Endothelial cell of umbilical vein (primary cell): ENCODE results near the gene PYGB. TPM values are rescaled to one million over a fixed set of nuclear protein-coding genes. Genes with fewer than 3 reads are reported as not detected.

Experiments used
- BruUV-seq: library from RNA; stranded (reverse); fragments of 400-500 nt; replicated peaks from 2 replicates; lab custom pipeline; 2021; lab: Mats Ljungman, UMichigan
- CTCF ChIA-PET: fragments of 300-600, 350-600 bp; sonication (Branson Sonifier 250); formaldehyde crosslinking; loops from one replicate; lab custom pipeline; 2021; ENCODE audit warnings: antibody characterized with exemption, inconsistent platforms; lab: Charles Lee
- POLR2A ChIA-PET: fragments of 300-600, 350-600 bp; sonication (Branson Sonifier 250); formaldehyde crosslinking; loops from one replicate; lab custom pipeline; 2021; ENCODE audit warnings: antibody characterized with exemption, inconsistent platforms; lab: Charles Lee
- DNase-seq: peaks from one replicate; pipeline ENCODE4 v3.0.0-alpha.2; 2011; ENCODE audit warnings: low read depth, low spot score
- FAIRE-seq: peaks from 2 replicates; lab custom pipeline; 2011; peaks lifted over from hg19 to GRCh38; lab: Jason Lieb, UNC
- H2AFZ ChIP-seq: 2 replicates; pipeline ENCODE4 v1.6.0; 2012; ENCODE audit warnings: low read depth, low read length, control low read depth, inconsistent platforms
- H3K27ac ChIP-seq: 2 replicates; pipeline ENCODE4 v1.5.1; 2011; ENCODE audit warnings: low read depth, mild to moderate bottlenecking, control low read depth, low read length, moderate library complexity; ENCODE audit not compliant: insufficient read depth
- H3K27me3 ChIP-seq, 2 experiments: 2 replicates each; pipeline versions ENCODE4 v1.6.0 to v1.6.1; 2011; ENCODE audit warnings: low read length in 2 of 2, mixed read lengths in 1 of 2; ENCODE audit not compliant: control insufficient read depth in 2 of 2, insufficient read depth in 2 of 2
- H3K36me3 ChIP-seq, 2 experiments: 2 replicates in 1 of 2; 3 replicates in 1 of 2; pipeline ENCODE4 v1.5.1; 2011; ENCODE audit warnings: low read length in 2 of 2, mild to moderate bottlenecking in 1 of 2, moderate library complexity in 1 of 2; ENCODE audit not compliant: control insufficient read depth in 2 of 2, insufficient read depth in 2 of 2; ENCODE audit errors: extremely low read depth in 1 of 2
- H3K4me1 ChIP-seq: 3 replicates; pipeline ENCODE4 v1.5.1; 2011; ENCODE audit warnings: mild to moderate bottlenecking, low read length; ENCODE audit not compliant: control insufficient read depth, insufficient read depth; ENCODE audit errors: extremely low read depth
- H3K4me2 ChIP-seq: 2 replicates; pipeline ENCODE4 v1.6.1; 2011; ENCODE audit warnings: low read length, control low read depth, mixed read lengths; ENCODE audit not compliant: insufficient read depth
- H3K4me3 ChIP-seq, 3 experiments: fragments of 200-600 bp in 1 of 3; sonication (generic), shearing (Covaris generic) in 1 of 3; replicated peaks in 1 of 3; 2 replicates each; pipeline ENCODE4 v1.5.1; 2011 to 2016; ENCODE audit warnings: control low read depth in 3 of 3, low read length in 3 of 3, mild to moderate bottlenecking in 2 of 3, inconsistent platforms in 1 of 3, low read depth in 1 of 3, moderate library complexity in 1 of 3; ENCODE audit not compliant: insufficient read depth in 1 of 3
- H3K79me2 ChIP-seq: 2 replicates; pipeline ENCODE4 v1.6.0; 2012; ENCODE audit warnings: low read length, inconsistent platforms; ENCODE audit not compliant: control insufficient read depth, insufficient read depth
- H3K9ac ChIP-seq: replicated peaks from 2 replicates; pipeline ENCODE3; 2011; ENCODE audit warnings: low read length, control low read depth; ENCODE audit not compliant: insufficient read depth; ENCODE audit errors: extremely low read depth
- H3K9me1 ChIP-seq: replicated peaks from 3 replicates; pipeline ENCODE4 v1.6.0; 2011; ENCODE audit warnings: mild to moderate bottlenecking, low read length; ENCODE audit not compliant: control insufficient read depth, insufficient read depth; ENCODE audit errors: extremely low read depth
- H3K9me3 ChIP-seq: replicated peaks from 2 replicates; pipeline ENCODE4 v1.5.1; 2012; ENCODE audit warnings: low read length, inconsistent platforms; ENCODE audit not compliant: control insufficient read depth, insufficient read depth
- H4K20me1 ChIP-seq: replicated peaks from 2 replicates; pipeline ENCODE3; 2011; ENCODE audit warnings: mild to moderate bottlenecking, low read length; ENCODE audit not compliant: control insufficient read depth, insufficient read depth; ENCODE audit errors: extremely low read depth
- CTCF ChIP-seq, 2 donors: IDR thresholded peaks; 1 replicate in 1 of 2; 2 replicates in 1 of 2; pipeline ENCODE4 v1.5.1; 2011; ENCODE audit warnings: low read length in 2 of 2, mild to moderate bottlenecking in 2 of 2, moderate library complexity in 2 of 2, control low read depth in 1 of 2, inconsistent platforms in 1 of 2, low read depth in 1 of 2; ENCODE audit not compliant: insufficient read depth in 1 of 2; ENCODE audit errors: extremely low read depth in 1 of 2
- EZH2 ChIP-seq: IDR thresholded peaks from 2 replicates; pipeline ENCODE4 v1.6.1; 2012; ENCODE audit warnings: borderline replicate concordance, low read depth, mild to moderate bottlenecking, moderate library complexity, low read length, inconsistent platforms; ENCODE audit not compliant: severe bottlenecking
- FOS ChIP-seq: IDR thresholded peaks from 2 replicates; pipeline ENCODE4 v1.6.1; 2011; ENCODE audit warnings: mild to moderate bottlenecking, low read length, moderate library complexity, borderline replicate concordance; ENCODE audit not compliant: insufficient read depth
- JUN ChIP-seq: IDR thresholded peaks from 2 replicates; pipeline ENCODE4 v1.6.1; 2011; ENCODE audit warnings: borderline replicate concordance, low read depth; ENCODE audit not compliant: insufficient read length, insufficient read depth
- dilution Hi-C: fragments of 300-500 bp; cut with MboI; formaldehyde crosslinking; loops from one replicate; pipeline ENCODE4 v1.15.0; 2019; ENCODE audit warnings: low sequenced_read_pairs; ENCODE audit not compliant: extremely low pct_ligation_motif_present
- intact Hi-C: fragments of 100-400 bp; cut with micrococcal nuclease; formaldehyde crosslinking; loops from one replicate; pipeline ENCODE4 v1.10.0; 2022
- polyA plus RNA-seq, 4 experiments: library from polyadenylated mRNA; depleted of rRNA in 3 of 4; stranded (reverse) in 3 of 4; unstranded in 1 of 4; fragments of >200 nt; gene quantifications; 2 replicates each; pipeline versions ENCODE4 v1.2.1 to v1.2.3, GENCODE V29; 2011 to 2012; ENCODE audit warnings: missing spikeins in 1 of 4
- small RNA-seq: library from RNA; depleted of rRNA; stranded (forward); fragments of <200 nt; gene quantifications from one replicate; pipeline ENCODE3, GENCODE V24; 2012; ENCODE audit warnings: low replicate concordance, low read depth; ENCODE audit not compliant: insufficient read depth, insufficient read length
- total RNA-seq: library from RNA; stranded (reverse); gene quantifications from 2 replicates; pipeline ENCODE4 v1.2.3, GENCODE V29; 2021

The PYGB gene
- total and polyA plus RNA-seq, 2 donors (not counting 3 experiments of a cell fraction or from before 2014, with no cell fraction given), result 36.1 to 60.2 TPM

GRCh38 chr20:25346349-25346748 is 98.5 kb downstream of the PYGB start:
- CTCF ChIA-PET, result interaction anchor here (1.1 kb wide), 1 partner anchor 20 kb away, joined by 3 read pairs; no protein-coding TSS in a partner anchor
- no TSS peak for BruUV-seq
- H3K4me1 ChIP-seq, result no peaks in the 10 kb centered on the region
- no peak overlapping the region for H3K27ac ChIP-seq
- no peaks in the 10 kb centered on the region for H4K20me1 ChIP-seq
- FAIRE-seq, result no peak
- H3K4me2 ChIP-seq, result no peak overlapping the region
- dilution Hi-C loops, result no loop called here
- DNase-seq, result no peak
- no peaks in the 10 kb centered on the region for H3K27me3 ChIP-seq
- H3K79me2 ChIP-seq, result peaks cover 13% of the 10 kb centered on the region
- TF ChIP-seq CTCF (IDR thresholded peaks at IDR 0.05; ENCODE audit: extremely low read depth in 1 of 2, insufficient read depth in 1 of 2, low read depth in 1 of 2, low read length in 2 of 2) (no peak), JUN (no peak), FOS (no peak), EZH2 (no peak)
- no peaks in the 10 kb centered on the region for H3K9me1 ChIP-seq
- H3K4me3 ChIP-seq, result no peak overlapping the region
- no peaks in the 10 kb centered on the region for H3K36me3 ChIP-seq
- H2AFZ ChIP-seq, result no peak overlapping the region
- POLR2A ChIA-PET, result interaction anchor here (0.6 kb wide), 1 partner anchor 69 kb away, joined by 7 read pairs; no protein-coding TSS in a partner anchor
- no peak overlapping the region for H3K9ac ChIP-seq
- no peaks in the 10 kb centered on the region for H3K9me3 ChIP-seq
- intact Hi-C loops, result loop anchor here (2.0 kb wide), 1 partner anchor 22 kb away; no protein-coding TSS in a partner anchor

Small RNAs within 50 kb of the gene (small RNA-seq; reads per million reads assigned to genes)
- gene AL035252.4 (not detected), gene AL121772.2 (not detected), gene RF00019 (not detected)

Other genes with a start within 250 kb of the PYGB start
- 8.0 and 17.9 TPM in 2 replicates for gene ACSS1, start 189.9 kb upstream of the PYGB start, total RNA-seq
- 6.0 and 6.2 TPM in 2 replicates for gene ACSS1, start 189.9 kb upstream of the PYGB start, polyA plus RNA-seq
- gene VSX1, start 165.9 kb upstream of the PYGB start, total RNA-seq, result not detected in 2 replicates
- gene VSX1, start 165.9 kb upstream of the PYGB start, polyA plus RNA-seq, result not detected in 2 replicates
- gene ENTPD6, start 52.4 kb upstream of the PYGB start, total RNA-seq, result 51.2 and 52.2 TPM in 2 replicates
- 86.3 and 87.0 TPM in 2 replicates for gene ENTPD6, start 52.4 kb upstream of the PYGB start, polyA plus RNA-seq
- gene ABHD12, start 142.8 kb downstream of the PYGB start, total RNA-seq, result 36.0 and 39.6 TPM in 2 replicates
- gene ABHD12, start 142.8 kb downstream of the PYGB start, polyA plus RNA-seq, result 18.4 and 19.2 TPM in 2 replicates
- gene GINS1, start 159.6 kb downstream of the PYGB start, total RNA-seq, result 19.4 and 26.3 TPM in 2 replicates
- 6.4 and 8.2 TPM in 2 replicates for gene GINS1, start 159.6 kb downstream of the PYGB start, polyA plus RNA-seq